Activated CD4-positive, alpha-beta memory T cell treated with anti-CD3 and anti-CD28 coated beads for 36 hours (primary cell): Measurements from ENCODE around the gene DMRT3. TPM values are rescaled to one million over a fixed set of nuclear protein-coding genes. Genes with fewer than 3 reads are reported as not detected.

Experiments
- total RNA-seq, 2 experiments: library from RNA; stranded (reverse); gene quantifications; one replicate each; pipeline ENCODE4 v1.2.3, GENCODE V29; 2021

The DMRT3 gene
- total RNA-seq, 2 experiments from 2014 or later = not detected

Other genes with a start within 250 kb of the DMRT3 start
- gene DMRT1, start 135.0 kb upstream of the DMRT3 start, total RNA-seq = not detected
- under 1 TPM; 0.24 to 0.58 TPM for gene DMRT2, start 73.7 kb downstream of the DMRT3 start, total RNA-seq